Epidermal melanocyte (primary cell): Measurements from ENCODE around the gene CDHR3.
"Not testable (repeated sequence)": the region's sequence is repeated elsewhere in the genome, so short reads cannot be mapped to it uniquely, and the experiment has no call there.

Experiments
- DNase-seq: peaks from one replicate; pipeline ENCODE4 v3.0.0; 2011; ENCODE audit warnings: low spot score; ENCODE audit not compliant: insufficient read length

Gene CDHR3

GRCh38 chr7:105963038-105963667, at the start of gene CDHR3:
TSS of gene CDHR3 (plus strand) at chr7:105963264. CDS start at chr7:105963319, 55 bp downstream.
- DNase-seq: no peak

- no peak for DNase-seq
These were observed 49.1 kb upstream of the CDHR3 start for GRCh38 chr7:105913947-105914346.

GRCh38 chr7:105916603-105917002, 46.5 kb upstream of the CDHR3 start:
- DNase-seq: no peak

GRCh38 chr7:105917659-105918058, 45.4 kb upstream of the CDHR3 start:
- no peak for DNase-seq

GRCh38 chr7:105920766-105921165, 42.3 kb upstream of the CDHR3 start:
- DNase-seq: no peak

GRCh38 chr7:105924945-105925344, 38.1 kb upstream of the CDHR3 start:
- no peak for DNase-seq

GRCh38 chr7:105926131-105926530, 36.9 kb upstream of the CDHR3 start:
- no peak for DNase-seq

GRCh38 chr7:105931179-105931578, 31.9 kb upstream of the CDHR3 start:
- DNase-seq: no peak

GRCh38 chr7:105932835-105933477, 30.1 kb upstream of the CDHR3 start:
- peak; percentile 61 for DNase-seq

GRCh38 chr7:105934572-105935185, 28.4 kb upstream of the CDHR3 start:
- DNase-seq: no peak

GRCh38 chr7:105935250-105935649, 27.8 kb upstream of the CDHR3 start:
- DNase-seq: no peak

GRCh38 chr7:105937411-105937810, 25.7 kb upstream of the CDHR3 start:
- no peak for DNase-seq

- no peak for DNase-seq
These were observed 23.0 kb upstream of the CDHR3 start for GRCh38 chr7:105940109-105940508.

- no peak for DNase-seq
These were observed 21.5 kb upstream of the CDHR3 start for GRCh38 chr7:105941596-105941995.

- DNase-seq: no peak
These were observed 19.6 kb upstream of the CDHR3 start for GRCh38 chr7:105943486-105943885.

- no peak for DNase-seq
These were observed 17.2 kb upstream of the CDHR3 start for GRCh38 chr7:105945848-105946247.

GRCh38 chr7:105951597-105951996, 11.5 kb upstream of the CDHR3 start:
- no peak for DNase-seq

GRCh38 chr7:105952917-105953595, 10.0 kb upstream of the CDHR3 start:
- no peak for DNase-seq

GRCh38 chr7:105954711-105955110, 8.4 kb upstream of the CDHR3 start:
- DNase-seq: no peak

- not testable (repeated sequence) for DNase-seq
These were observed 7.2 kb upstream of the CDHR3 start for GRCh38 chr7:105955651-105956466.

GRCh38 chr7:105958012-105958411, 5.1 kb upstream of the CDHR3 start:
- DNase-seq: no peak
